Pancreas (tissue), 10 donors: ENCODE measurements around the gene GTF2F2. TPM values are rescaled to one million over a fixed set of nuclear protein-coding genes. Genes with fewer than 3 reads are reported as not detected.

Experiments used
- ATAC-seq, 4 donors: fragments of 200-7000 bp; cut with Tn5 transposase; one replicate each; pipeline versions ENCODE4 v1.8.0 to v1.9.1; 2020; ENCODE audit warnings: mild to moderate bottlenecking in 4 of 4, moderate library complexity in 4 of 4
- DNase-seq, 6 donors: peaks; one replicate each; pipeline ENCODE4 v3.0.0-alpha.2; 2020
- FAIRE-seq: peaks from 2 replicates; lab custom pipeline; 2012; peaks lifted over from hg19 to GRCh38; lab: Jason Lieb, UNC
- H3K27ac ChIP-seq, 4 donors: fragments of 200-600 bp; sonication (generic); 1 replicate in 3 of 4; 2 replicates in 1 of 4; pipeline versions ENCODE4 v1.5.0 to v1.8.0; 2020
- H3K27me3 ChIP-seq, 4 donors: fragments of 200-600 bp; one replicate each; pipeline ENCODE4 v1.8.0; 2021
- H3K36me3 ChIP-seq, 3 donors: fragments of 200-600 bp; sonication (generic) in 1 of 3; one replicate each; pipeline versions ENCODE4 v1.5.0 to v1.8.0; 2020 to 2021
- H3K4me1 ChIP-seq, 3 donors: fragments of 200-600 bp; one replicate each; pipeline ENCODE4 v1.8.0; 2021
- H3K4me3 ChIP-seq, 4 donors: fragments of 200-600 bp; sonication (generic) in 2 of 4; one replicate each; pipeline versions ENCODE4 v1.5.0 to v1.8.0; 2020 to 2021
- H3K9me3 ChIP-seq, 4 donors: fragments of 200-600 bp; one replicate each; pipeline ENCODE4 v1.8.0; 2021
- CTCF ChIP-seq, 4 donors: fragments of 200-600 bp; sonication (generic) in 3 of 4; IDR thresholded peaks; one replicate each; pipeline versions ENCODE4 v1.5.0 to v1.8.0; 2021; ENCODE audit warnings: antibody characterized with exemption in 4 of 4
- WGBS, 2 donors: extraction: QIAGEN DNeasy Blood & Tissue Kit; methylation state at CpG; one replicate each; pipeline ENCODE4 v1.1.7; 2013; 5-methylcytosine and 5-hydroxymethylcytosine counted together
- intact Hi-C, 3 donors: fragments of 100-400 bp; cut with DNase I; formaldehyde crosslinking; loops; one replicate each; pipeline versions ENCODE4 v1.11.1 to v1.14.2; 2022
- polyA plus RNA-seq, 2 donors: library from polyadenylated mRNA; stranded (reverse); fragments of 200-250 nt; gene quantifications; one replicate each; pipeline ENCODE4 v1.2.3, GENCODE V29; 2013
- total RNA-seq, 6 donors: library from RNA; stranded (reverse); fragmentation: NEBNext Ultra II Directional in 4 of 6; extraction: Animal tissue kit (Norgen Biotek cat#: 25700) in 4 of 6; gene quantifications; one replicate each; pipeline versions ENCODE4 v1.2.1 to v1.2.4, GENCODE V29; 2021 to 2023
- donor health status: healthy with polysubstance abuse.
- donor health status: DM: no; HTN: no; CAD: no; lungs with moderate emphysema.
- donor health status: DM: no; HTN: no; CAD: no.
- donor health status: control.
- donor health status: control.
- donor health status: Bipolar disorder and iron deficiency.
- donor health status: DM: yes; HTN: yes; CAD: no.
- donor health status: DM: no; HTN: no; CAD: no.
- donor health status: DM: no; HTN: no; CAD: no.
- donor health status: DM: yes; HTN: yes; CAD: no.

The GTF2F2 gene
- total and polyA plus RNA-seq, 8 donors, result 6.0 to 8.6 (median 7.7) TPM

DNA sequence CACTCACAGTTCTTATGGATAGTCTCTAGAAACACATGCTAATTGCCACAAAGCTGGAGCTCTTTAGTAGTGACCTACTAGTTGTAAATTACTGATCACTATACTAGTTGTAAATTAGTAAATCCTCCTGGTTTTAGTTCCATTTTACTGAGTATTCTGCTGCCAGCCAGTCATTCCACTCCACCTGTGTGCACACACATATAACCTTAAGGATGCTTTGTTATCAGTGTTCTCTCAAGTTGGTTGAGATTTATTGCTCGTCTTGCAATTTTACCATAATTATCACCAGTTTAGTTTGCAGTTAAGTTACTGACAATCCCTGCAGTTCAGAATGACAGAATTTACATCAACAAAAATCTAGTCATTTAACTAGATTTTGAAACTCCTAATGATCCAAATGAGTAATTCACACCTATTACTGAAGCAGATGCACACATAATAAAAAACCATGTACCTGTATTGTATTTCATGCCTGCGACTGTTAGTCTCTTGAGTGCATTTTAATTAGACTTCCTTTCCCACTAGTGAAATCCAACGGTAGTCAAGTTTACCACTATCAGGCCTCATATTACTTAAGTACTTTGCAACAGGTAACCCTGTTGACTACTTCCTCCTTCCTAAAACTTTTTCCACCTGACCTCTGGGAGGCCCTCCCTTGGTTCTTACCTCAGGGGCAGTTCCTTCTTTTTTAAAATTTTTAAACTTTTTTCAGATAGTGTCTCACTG is 213.1 kb downstream of the GTF2F2 start:
- 50 to 58% methylated on average over 3 of the region's 3 CpGs for WGBS, 2 donors
- intact Hi-C loops, result no loop called here
- H3K4me1 ChIP-seq, result peaks cover 14 to 62% (median 25%) of the 10 kb centered on the region in 3 donors
- ATAC-seq (no peak), FAIRE-seq (no peak), DNase-seq (no peak)
- H3K4me3 ChIP-seq, result no peak overlapping the region
- no peaks in the 10 kb centered on the region for H3K9me3 ChIP-seq
- no peak for TF ChIP-seq CTCF (IDR thresholded peaks at IDR 0.05)
- H3K27ac ChIP-seq, result no peak overlapping the region
- H3K36me3 ChIP-seq, result peaks cover 9 to 34% (median 15%) of the 10 kb centered on the region in 3 donors
- H3K27me3 ChIP-seq, result no peaks in the 10 kb centered on the region

Other genes with a start within 250 kb of the GTF2F2 start
- 1 to 10 TPM; 1.1 to 3.0 (median 2.0) TPM for gene NUFIP1, start 131.0 kb upstream of the GTF2F2 start, total RNA-seq
- 1 to 10 TPM; 1.3 to 2.4 TPM for gene NUFIP1, start 131.0 kb upstream of the GTF2F2 start, polyA plus RNA-seq
- gene GPALPP1, start 131.0 kb upstream of the GTF2F2 start, total RNA-seq, result 10 to 100 TPM in 1 of 6 donors, 1 to 10 TPM in 5; 6.4 to 13.3 (median 9.1) TPM
- 1 to 10 TPM; 4.3 to 8.5 TPM for gene GPALPP1, start 131.0 kb upstream of the GTF2F2 start, polyA plus RNA-seq
- gene KCTD4, start 80.5 kb downstream of the GTF2F2 start, total RNA-seq, result under 1 TPM in 4 of 6 donors, not detected in 2; 0.09 to 0.21 (median 0.15) TPM
- gene KCTD4, start 80.5 kb downstream of the GTF2F2 start, polyA plus RNA-seq, result under 1 TPM; 0.11 to 0.28 TPM
- 1,000 to 10,000 TPM; 2,995 to 3,873 (median 3,563) TPM for gene TPT1, start 220.7 kb downstream of the GTF2F2 start, total RNA-seq
- 1,000 to 10,000 TPM; 3,587 to 4,358 TPM for gene TPT1, start 220.7 kb downstream of the GTF2F2 start, polyA plus RNA-seq